HG03039 (cell line): Measurements from ENCODE around the gene TTC9.

ENCODE experiments used
- ATAC-seq: cut with Tn5 transposase; IDR thresholded peaks from one replicate; pipeline ENCODE4 v1.9.1; 2021; ENCODE audit warnings: mild to moderate bottlenecking, moderate library complexity; ENCODE audit not compliant: unreplicated experiment

TTC9 gene

GRCh38 chr14:70711451-70711850 lies 69.7 kb downstream of the TTC9 start:
- ATAC-seq: no peak

GRCh38 chr14:70713096-70713495 lies 71.4 kb downstream of the TTC9 start:
- no peak for ATAC-seq

GRCh38 chr14:70713511-70713916 lies 71.8 kb downstream of the TTC9 start:
- no peak for ATAC-seq

GRCh38 chr14:70714055-70714550 lies 72.4 kb downstream of the TTC9 start:
- no peak for ATAC-seq

GRCh38 chr14:70716483-70716882 lies 74.8 kb downstream of the TTC9 start:
- ATAC-seq: no peak

- no peak for ATAC-seq
These were observed 75.2 kb downstream of the TTC9 start for GRCh38 chr14:70716958-70717357.

GRCh38 chr14:70718383-70719118 lies 76.8 kb downstream of the TTC9 start:
- no peak for ATAC-seq

GRCh38 chr14:70721542-70721941 lies 79.8 kb downstream of the TTC9 start:
- ATAC-seq: no peak

GRCh38 chr14:70722418-70722817 lies 80.7 kb downstream of the TTC9 start:
- ATAC-seq: no peak

GRCh38 chr14:70723276-70723675 lies 81.6 kb downstream of the TTC9 start:
- no peak for ATAC-seq

GRCh38 chr14:70724110-70724509 lies 82.4 kb downstream of the TTC9 start:
- ATAC-seq: no peak

GRCh38 chr14:70724944-70725343 lies 83.2 kb downstream of the TTC9 start:
- ATAC-seq: no peak
